Left lung (tissue), 10 donors: Measurements from ENCODE around the gene PLAGL2. TPM values are rescaled to one million over a fixed set of nuclear protein-coding genes. Genes with fewer than 3 reads are reported as not detected.

Experiments used
- ATAC-seq: fragments of 200-7000 bp; cut with Tn5 transposase; one replicate; pipeline ENCODE4 v1.9.1; 2020; ENCODE audit warnings: moderate library complexity
- DNase-seq, 4 donors: peaks; one replicate each; pipeline ENCODE4 v3.0.0-alpha.2; 2013 to 2020
- H3K27ac ChIP-seq, 2 donors: fragments of 200-600 bp; sonication (generic) in 1 of 2; one replicate each; pipeline versions ENCODE4 v1.5.0 to v1.8.0; 2020 to 2021
- H3K27me3 ChIP-seq, 2 donors: fragments of 200-600 bp; sonication (generic) in 1 of 2; one replicate each; pipeline versions ENCODE4 v1.5.0 to v1.8.0; 2020 to 2021
- H3K36me3 ChIP-seq, 2 donors: fragments of 200-600 bp; sonication (generic) in 1 of 2; one replicate each; pipeline versions ENCODE4 v1.5.0 to v1.8.0; 2020 to 2021
- H3K4me1 ChIP-seq, 2 donors: fragments of 200-600 bp; one replicate each; pipeline ENCODE4 v1.8.0; 2021
- H3K4me3 ChIP-seq, 2 donors: fragments of 200-600 bp; sonication (generic) in 1 of 2; one replicate each; pipeline versions ENCODE4 v1.5.0 to v1.8.0; 2020 to 2021; ENCODE audit warnings: mild to moderate bottlenecking in 1 of 2
- H3K9me3 ChIP-seq, 2 donors: fragments of 200-600 bp; sonication (generic) in 1 of 2; one replicate each; pipeline versions ENCODE4 v1.5.0 to v1.8.0; 2020 to 2021
- intact Hi-C, 2 donors: fragments of 100-400 bp; cut with DNase I; formaldehyde crosslinking; loops; one replicate each; pipeline versions ENCODE4 v1.11.2 to v1.14.2; 2022
- polyA plus RNA-seq, 6 donors: library from polyadenylated mRNA; unstranded; fragments of 120-200 nt; gene quantifications; one replicate each; pipeline ENCODE4 v1.2.1, GENCODE V29; 2013; ENCODE audit not compliant: insufficient read length in 6 of 6
- total RNA-seq, 2 donors: library from RNA; stranded (reverse); fragmentation: NEBNext Ultra II Directional; extraction: Animal tissue kit (Norgen Biotek cat#: 25700); gene quantifications; one replicate each; pipeline ENCODE4 v1.2.1, GENCODE V29; 2021
- TF ChIP-seq, protein P1 (sequence below), 2 donors: fragments of 200-600 bp; sonication (generic) in 1 of 2; IDR thresholded peaks; one replicate each; pipeline versions ENCODE4 v1.5.0 to v1.8.0; 2021; ENCODE audit warnings: antibody characterized with exemption in 2 of 2
- donor health status: DM: no; HTN: yes; CAD: no.
- donor health status: DM: no; HTN: no; CAD: no.

The PLAGL2 gene
- total and polyA plus RNA-seq, 8 donors = 12.6 to 28.0 (median 25.3) TPM

GRCh38 chr20:32241807-32242206 lies 34.3 kb upstream of the PLAGL2 start:
- TF ChIP-seq, protein P1, sequence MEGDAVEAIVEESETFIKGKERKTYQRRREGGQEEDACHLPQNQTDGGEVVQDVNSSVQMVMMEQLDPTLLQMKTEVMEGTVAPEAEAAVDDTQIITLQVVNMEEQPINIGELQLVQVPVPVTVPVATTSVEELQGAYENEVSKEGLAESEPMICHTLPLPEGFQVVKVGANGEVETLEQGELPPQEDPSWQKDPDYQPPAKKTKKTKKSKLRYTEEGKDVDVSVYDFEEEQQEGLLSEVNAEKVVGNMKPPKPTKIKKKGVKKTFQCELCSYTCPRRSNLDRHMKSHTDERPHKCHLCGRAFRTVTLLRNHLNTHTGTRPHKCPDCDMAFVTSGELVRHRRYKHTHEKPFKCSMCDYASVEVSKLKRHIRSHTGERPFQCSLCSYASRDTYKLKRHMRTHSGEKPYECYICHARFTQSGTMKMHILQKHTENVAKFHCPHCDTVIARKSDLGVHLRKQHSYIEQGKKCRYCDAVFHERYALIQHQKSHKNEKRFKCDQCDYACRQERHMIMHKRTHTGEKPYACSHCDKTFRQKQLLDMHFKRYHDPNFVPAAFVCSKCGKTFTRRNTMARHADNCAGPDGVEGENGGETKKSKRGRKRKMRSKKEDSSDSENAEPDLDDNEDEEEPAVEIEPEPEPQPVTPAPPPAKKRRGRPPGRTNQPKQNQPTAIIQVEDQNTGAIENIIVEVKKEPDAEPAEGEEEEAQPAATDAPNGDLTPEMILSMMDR (IDR thresholded peaks at IDR 0.05) = no peak
- ATAC-seq (no peak), DNase-seq (no peak)
- intact Hi-C loops = no loop called here
- no peaks in the 10 kb centered on the region for H3K4me1 ChIP-seq
- no peak overlapping the region for H3K27ac ChIP-seq
- H3K27me3 ChIP-seq = no peaks in the 10 kb centered on the region
- H3K4me3 ChIP-seq = no peak overlapping the region
- no peaks in the 10 kb centered on the region for H3K9me3 ChIP-seq
- H3K36me3 ChIP-seq = peaks cover 0 to 6% of the 10 kb centered on the region in 2 donors

GRCh38 chr20:32240205-32240604 lies 32.7 kb upstream of the PLAGL2 start:
- TF ChIP-seq, protein P1 (IDR thresholded peaks at IDR 0.05) = no peak
- H3K27me3 ChIP-seq = no peaks in the 10 kb centered on the region

DNA sequence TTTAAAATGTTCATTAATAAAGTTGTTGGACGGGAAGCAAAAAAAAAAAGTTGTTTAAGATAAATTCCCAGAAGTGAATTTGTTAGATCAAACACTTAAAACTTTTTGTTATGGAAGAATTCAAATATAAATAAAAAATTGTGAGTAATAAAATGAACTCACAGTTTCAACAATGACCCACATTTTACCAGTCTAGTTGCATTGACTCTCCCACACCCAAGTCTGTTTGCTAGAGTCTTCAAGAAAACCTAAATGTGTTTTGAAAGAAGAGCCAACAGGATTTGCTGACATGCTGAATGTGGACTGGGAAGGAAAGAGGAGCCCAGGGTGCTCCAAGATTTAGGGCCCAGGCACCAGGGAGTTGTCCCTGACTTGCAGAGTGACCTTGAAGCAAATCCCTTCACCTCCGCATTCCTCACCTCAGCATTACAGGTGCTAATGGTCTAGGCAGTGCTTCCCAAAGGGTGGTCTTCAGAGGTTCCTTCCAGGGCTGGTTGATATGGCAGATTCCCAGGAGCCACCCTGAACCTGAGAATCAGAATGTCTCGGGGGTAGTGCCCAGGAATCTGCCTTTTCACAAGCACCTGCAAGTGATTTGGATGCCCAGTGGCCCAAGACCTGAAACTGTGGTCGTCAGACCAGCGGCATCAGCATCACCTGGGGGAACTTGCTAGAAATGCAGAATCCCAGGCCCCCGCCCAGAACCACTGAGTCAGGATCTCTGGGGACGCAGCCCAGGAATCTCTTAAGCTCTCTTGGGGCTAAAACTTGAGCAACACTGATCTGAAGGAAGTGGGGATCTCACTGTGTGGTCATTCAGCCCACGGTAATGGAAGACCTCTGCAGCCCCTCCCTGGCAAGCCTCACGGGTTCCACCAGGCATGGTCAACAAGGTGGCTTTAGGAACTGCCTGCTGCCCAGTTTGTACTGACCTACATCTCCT lies 31.2 kb upstream of the PLAGL2 start:
- Histone ChIP-seq H3K4me3 (no peak overlapping the region), H3K4me1 (peaks cover 0 to 15% of the 10 kb centered on the region in 2 donors), H3K36me3 (peaks cover 0 to 35% of the 10 kb centered on the region in 2 donors), H3K27me3 (no peaks in the 10 kb centered on the region), H3K9me3 (no peaks in the 10 kb centered on the region), H3K27ac (no peak overlapping the region)
- intact Hi-C loops = no loop called here
- DNase-seq = no peak
- ATAC-seq = no peak
- TF ChIP-seq, protein P1 (IDR thresholded peaks at IDR 0.05) = no peak

More at GRCh38 chr20:32240205-32240604, 32.7 kb upstream of the PLAGL2 start:
- intact Hi-C loops = no loop called here
- Histone ChIP-seq H3K27ac (no peak overlapping the region), H3K4me3 (no peak overlapping the region), H3K36me3 (peaks cover 0 to 20% of the 10 kb centered on the region in 2 donors), H3K9me3 (no peaks in the 10 kb centered on the region), H3K4me1 (peaks cover 0 to under 1% of the 10 kb centered on the region in 2 donors)
- no peak for ATAC-seq
- no peak for DNase-seq

GRCh38 chr20:32237419-32237818 lies 29.9 kb upstream of the PLAGL2 start:
- Histone ChIP-seq H3K27ac (no peak overlapping the region), H3K27me3 (no peaks in the 10 kb centered on the region), H3K4me3 (no peak overlapping the region), H3K9me3 (no peaks in the 10 kb centered on the region), H3K36me3 (peaks cover 0 to 48% of the 10 kb centered on the region in 2 donors), H3K4me1 (peaks cover 0 to 28% of the 10 kb centered on the region in 2 donors)
- TF ChIP-seq, protein P1 (IDR thresholded peaks at IDR 0.05) = no peak
- DNase-seq (peak in 1 of 4 donors; percentile 43), ATAC-seq (no peak)
- intact Hi-C loops = no loop called here

DNA sequence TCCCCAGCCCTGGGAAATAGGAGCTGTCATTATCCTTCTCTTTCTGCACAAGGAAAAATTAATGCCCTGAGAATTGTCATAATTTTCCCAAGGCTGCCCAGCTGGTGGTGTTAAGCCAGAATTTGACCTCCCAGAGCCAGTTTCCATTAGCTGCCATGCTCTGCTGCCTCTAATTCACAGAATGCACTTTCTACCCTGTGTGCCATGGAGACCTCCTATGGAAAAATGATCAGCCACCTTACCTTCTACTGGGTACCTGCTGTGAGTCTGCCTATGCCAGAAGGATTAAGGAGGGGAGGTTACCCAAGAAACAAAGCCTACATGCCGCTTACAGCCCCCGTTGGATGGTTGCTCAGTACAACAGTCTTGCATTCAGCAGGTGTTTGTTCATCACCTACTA lies 29.3 kb upstream of the PLAGL2 start:
- Histone ChIP-seq H3K27me3 (no peaks in the 10 kb centered on the region), H3K27ac (no peak overlapping the region), H3K4me1 (peaks cover 0 to 34% of the 10 kb centered on the region in 2 donors), H3K36me3 (peaks cover 0 to 54% of the 10 kb centered on the region in 2 donors), H3K4me3 (no peak overlapping the region), H3K9me3 (no peaks in the 10 kb centered on the region)
- ATAC-seq = no peak
- TF ChIP-seq, protein P1 (IDR thresholded peaks at IDR 0.05) = no peak
- intact Hi-C loops = no loop called here
- DNase-seq = no peak
